ENCODE measurements around the gene KIF23. TPM values are rescaled to one million over a fixed set of nuclear protein-coding genes. Genes with fewer than 3 reads are reported as not detected.

Gene KIF23
- total and polyA plus RNA-seq, 7 experiments from 2014 or later = 0.30 to 39.4 (median 0.72) TPM; not detected in 3

- no peak for ATAC-seq
- POLR2A ChIA-PET = interaction anchor here (0.6 kb wide), 1 partner anchor 108 kb away, joined by 3 read pairs; no protein-coding TSS in a partner anchor
- CTCF ChIA-PET = interaction anchor here (0.6 kb wide), 1 partner anchor 282 kb away, joined by 5 read pairs; no protein-coding TSS in a partner anchor
Observed at GRCh38 chr15:69493406-69493805, 79.3 kb downstream of the KIF23 start.

GRCh38 chr15:69496001-69496400 is 81.9 kb downstream of the KIF23 start:
- no peaks in the 10 kb centered on the region for H3K27me3 ChIP-seq (ENCODE audit: control insufficient read depth in 2 of 2, insufficient read depth in 2 of 2, low read length in 2 of 2)
- Mint-ChIP-seq H3K36me3 (peaks cover 0 to 3% (median 0%) of the 10 kb centered on the region in 5 donors), H3K9me3 (peaks cover 0 to 8% (median 3%) of the 10 kb centered on the region in 11 donors), H3K27me3 (peaks cover 0 to 9% (median 0%) of the 10 kb centered on the region in 5 donors), H3K4me3 (no peak overlapping the region), H3K4me1 (peaks cover 0 to 23% (median 0%) of the 10 kb centered on the region in 7 donors), H3K27ac (no peak overlapping the region)
- H3K27ac ChIP-seq (ENCODE audit: low read depth, low read length) = no peak overlapping the region
- H3K9me3 ChIP-seq (ENCODE audit: control insufficient read depth in 2 of 3, low read length in 3 of 3) = no peaks in the 10 kb centered on the region
- no peaks in the 10 kb centered on the region for H3K36me3 ChIP-seq (ENCODE audit: control insufficient read depth in 2 of 3, insufficient read depth in 3 of 3, low read length in 3 of 3)
- no peak overlapping the region for H3K4me3 ChIP-seq (ENCODE audit: low read length)
- no peak for DNase-seq
- H3K4me1 ChIP-seq (ENCODE audit: control insufficient read depth in 2 of 2, insufficient read depth in 2 of 2, low read length in 2 of 2) = no peaks in the 10 kb centered on the region
- ChIA-PET POLR2A (interaction anchor here (1.0 kb wide), 1 partner anchor 9 kb away, joined by 3 read pairs; no protein-coding TSS in a partner anchor), CTCF (no interaction called here)
- ATAC-seq = no peak
- intact Hi-C loops (cut with micrococcal nuclease) = no loop called here

More at GRCh38 chr15:69493406-69493805, 79.3 kb downstream of the KIF23 start:
- intact Hi-C loops (cut with micrococcal nuclease) = no loop called here
- Mint-ChIP-seq H3K36me3 (peaks cover 0 to 9% (median 0%) of the 10 kb centered on the region in 5 donors), H3K9me3 (peaks cover 0 to 9% (median 3%) of the 10 kb centered on the region in 11 donors), H3K4me3 (no peak overlapping the region), H3K4me1 (peaks cover 0 to 26% (median 0%) of the 10 kb centered on the region in 7 donors), H3K27me3 (peaks cover 0 to 9% (median 0%) of the 10 kb centered on the region in 5 donors), H3K27ac (no peak overlapping the region)
- H3K27me3 ChIP-seq (ENCODE audit: control insufficient read depth in 2 of 2, insufficient read depth in 2 of 2, low read length in 2 of 2) = no peaks in the 10 kb centered on the region
- no peak for DNase-seq
- no peaks in the 10 kb centered on the region for H3K36me3 ChIP-seq (ENCODE audit: control insufficient read depth in 2 of 3, insufficient read depth in 3 of 3, low read length in 3 of 3)
- H3K27ac ChIP-seq (ENCODE audit: low read depth, low read length) = no peak overlapping the region
- no peaks in the 10 kb centered on the region for H3K9me3 ChIP-seq (ENCODE audit: control insufficient read depth in 2 of 3, low read length in 3 of 3)
- no peak overlapping the region for H3K4me3 ChIP-seq (ENCODE audit: low read length)
- H3K4me1 ChIP-seq (ENCODE audit: control insufficient read depth in 2 of 2, insufficient read depth in 2 of 2, low read length in 2 of 2) = no peaks in the 10 kb centered on the region

- ChIA-PET POLR2A (no interaction called here), CTCF (no interaction called here)
- Histone ChIP-seq H3K4me1 (ENCODE audit: control insufficient read depth in 2 of 2, insufficient read depth in 2 of 2, low read length in 2 of 2) (no peaks in the 10 kb centered on the region), H3K36me3 (ENCODE audit: control insufficient read depth in 2 of 3, insufficient read depth in 3 of 3, low read length in 3 of 3) (no peaks in the 10 kb centered on the region), H3K9me3 (ENCODE audit: control insufficient read depth in 2 of 3, low read length in 3 of 3) (no peaks in the 10 kb centered on the region), H3K4me3 (ENCODE audit: low read length) (no peak overlapping the region), H3K27me3 (ENCODE audit: control insufficient read depth in 2 of 2, insufficient read depth in 2 of 2, low read length in 2 of 2) (no peaks in the 10 kb centered on the region), H3K27ac (ENCODE audit: low read depth, low read length) (no peak overlapping the region)
- ATAC-seq (no peak), DNase-seq (no peak)
- Mint-ChIP-seq H3K36me3 (no peaks in the 10 kb centered on the region), H3K27me3 (peaks cover 0 to 6% (median 0%) of the 10 kb centered on the region in 5 donors), H3K27ac (peak overlapping the region in 1 of 9 donors; percentile 48), H3K4me1 (peaks cover 0 to 23% (median 0%) of the 10 kb centered on the region in 7 donors), H3K9me3 (no peaks in the 10 kb centered on the region), H3K4me3 (no peak overlapping the region)
- intact Hi-C loops (cut with micrococcal nuclease) = no loop called here
Observed at GRCh38 chr15:69497076-69497475, 82.9 kb downstream of the KIF23 start.

GRCh38 chr15:69497667-69498066 is 83.5 kb downstream of the KIF23 start:
- Mint-ChIP-seq H3K4me3 (no peak overlapping the region), H3K9me3 (no peaks in the 10 kb centered on the region), H3K27me3 (peaks cover 0 to 6% (median 0%) of the 10 kb centered on the region in 5 donors), H3K4me1 (peaks cover 0 to 23% (median 0%) of the 10 kb centered on the region in 7 donors), H3K27ac (peak overlapping the region in 1 of 9 donors; percentile 48), H3K36me3 (no peaks in the 10 kb centered on the region)
- intact Hi-C loops (cut with micrococcal nuclease) = no loop called here
- ChIA-PET POLR2A (no interaction called here), CTCF (no interaction called here)
- Histone ChIP-seq H3K4me3 (ENCODE audit: low read length) (no peak overlapping the region), H3K9me3 (ENCODE audit: control insufficient read depth in 2 of 3, low read length in 3 of 3) (no peaks in the 10 kb centered on the region), H3K27me3 (ENCODE audit: control insufficient read depth in 2 of 2, insufficient read depth in 2 of 2, low read length in 2 of 2) (no peaks in the 10 kb centered on the region), H3K27ac (ENCODE audit: low read depth, low read length) (no peak overlapping the region), H3K36me3 (ENCODE audit: control insufficient read depth in 2 of 3, insufficient read depth in 3 of 3, low read length in 3 of 3) (no peaks in the 10 kb centered on the region), H3K4me1 (ENCODE audit: control insufficient read depth in 2 of 2, insufficient read depth in 2 of 2, low read length in 2 of 2) (no peaks in the 10 kb centered on the region)
- DNase-seq (no peak), ATAC-seq (no peak)

Other genes starting within 250 kb of the KIF23 start
- under 1 TPM in 1 of 5 experiments, not detected in 4; 0.11 TPM for gene PAQR5, start 115.4 kb upstream of the KIF23 start, total RNA-seq
- not detected for gene PAQR5, start 115.4 kb upstream of the KIF23 start, polyA plus RNA-seq
- 1,000 to 10,000 TPM; 1,719 to 2,941 (median 2,467) TPM for gene RPLP1, start 38.5 kb downstream of the KIF23 start, total RNA-seq
- gene RPLP1, start 38.5 kb downstream of the KIF23 start, polyA plus RNA-seq = 1,000 to 10,000 TPM; 2,508 to 3,527 TPM

Data from naive thymus-derived CD4-positive, alpha-beta T cell (primary cell).